ENCODE data around the gene KLHL8.
"Not testable (repeated sequence)": the region's sequence is repeated elsewhere in the genome, so short reads cannot be mapped to it uniquely, and the experiment has no call there.

The KLHL8 gene

GRCh38 chr4:87240341-87240740 lies 19.9 kb upstream of the KLHL8 start:
- no peak for DNase-seq
- no peak for TF ChIP-seq GATA1 (IDR thresholded peaks at IDR 0.05; ENCODE audit: low read depth, low read length)
- no peak for TF ChIP-seq POLR2A (IDR thresholded peaks at IDR 0.05; ENCODE audit: low read length)

- no peak for TF ChIP-seq POLR2A (IDR thresholded peaks at IDR 0.05; ENCODE audit: low read length)
- TF ChIP-seq GATA1 (IDR thresholded peaks at IDR 0.05; ENCODE audit: low read depth, low read length): no peak
Observed at GRCh38 chr4:87239821-87240220, 19.4 kb upstream of the KLHL8 start.

GRCh38 chr4:87239194-87239593 lies 18.8 kb upstream of the KLHL8 start:
- TF ChIP-seq POLR2A (IDR thresholded peaks at IDR 0.05; ENCODE audit: low read length) (no peak), GATA1 (IDR thresholded peaks at IDR 0.05; ENCODE audit: low read depth, low read length) (no peak)
- DNase-seq: no peak

More at GRCh38 chr4:87239821-87240220, 19.4 kb upstream of the KLHL8 start:
- DNase-seq: no peak

GRCh38 chr4:87236861-87237260 lies 16.4 kb upstream of the KLHL8 start:
- no peak for TF ChIP-seq GATA1 (IDR thresholded peaks at IDR 0.05; ENCODE audit: low read depth, low read length)
- no peak for TF ChIP-seq POLR2A (IDR thresholded peaks at IDR 0.05; ENCODE audit: low read length)

GRCh38 chr4:87235020-87235671 lies 14.7 kb upstream of the KLHL8 start:
- peak in 1 of 2 experiments; percentile 18 for DNase-seq
- no peak for TF ChIP-seq GATA1 (IDR thresholded peaks at IDR 0.05; ENCODE audit: low read depth, low read length)
- TF ChIP-seq POLR2A (IDR thresholded peaks at IDR 0.05; ENCODE audit: low read length): no peak

More at GRCh38 chr4:87236861-87237260, 16.4 kb upstream of the KLHL8 start:
- no peak for DNase-seq

GRCh38 chr4:87232216-87232615 lies 11.8 kb upstream of the KLHL8 start:
- no peak for DNase-seq
- TF ChIP-seq GATA1 (IDR thresholded peaks at IDR 0.05; ENCODE audit: low read depth, low read length): no peak
- no peak for TF ChIP-seq POLR2A (IDR thresholded peaks at IDR 0.05; ENCODE audit: low read length)

- TF ChIP-seq GATA1 (IDR thresholded peaks at IDR 0.05; ENCODE audit: low read depth, low read length) (no peak), POLR2A (IDR thresholded peaks at IDR 0.05; ENCODE audit: low read length) (no peak)
Observed at GRCh38 chr4:87230806-87231205, 10.4 kb upstream of the KLHL8 start.

GRCh38 chr4:87229979-87230378 lies 9.6 kb upstream of the KLHL8 start:
- no peak for DNase-seq
- no peak for TF ChIP-seq GATA1 (IDR thresholded peaks at IDR 0.05; ENCODE audit: low read depth, low read length)
- TF ChIP-seq POLR2A (IDR thresholded peaks at IDR 0.05; ENCODE audit: low read length): no peak

More at GRCh38 chr4:87230806-87231205, 10.4 kb upstream of the KLHL8 start:
- DNase-seq: no peak

GRCh38 chr4:87228262-87228860 lies 7.9 kb upstream of the KLHL8 start:
- TF ChIP-seq GATA1 (IDR thresholded peaks at IDR 0.05; ENCODE audit: low read depth, low read length) (no peak), POLR2A (IDR thresholded peaks at IDR 0.05; ENCODE audit: low read length) (no peak)
- DNase-seq: no peak

GRCh38 chr4:87227751-87228151 lies 7.3 kb upstream of the KLHL8 start:
- DNase-seq: no peak
- no peak for TF ChIP-seq POLR2A (IDR thresholded peaks at IDR 0.05; ENCODE audit: low read length)
- TF ChIP-seq GATA1 (IDR thresholded peaks at IDR 0.05; ENCODE audit: low read depth, low read length): no peak

- TF ChIP-seq GATA1 (IDR thresholded peaks at IDR 0.05; ENCODE audit: low read depth, low read length) (no peak), POLR2A (IDR thresholded peaks at IDR 0.05; ENCODE audit: low read length) (no peak)
- no peak for DNase-seq
Observed at GRCh38 chr4:87225936-87226335, 5.5 kb upstream of the KLHL8 start.

GRCh38 chr4:87224141-87224923 lies 3.9 kb upstream of the KLHL8 start:
- TF ChIP-seq POLR2A (IDR thresholded peaks at IDR 0.05; ENCODE audit: low read length) (no peak), GATA1 (IDR thresholded peaks at IDR 0.05; ENCODE audit: low read depth, low read length) (no peak)

GRCh38 chr4:87219632-87220093 lies 755 bp downstream of the KLHL8 start:
- DNase-seq: peak; percentile 75 to 80
- TF ChIP-seq POLR2A (IDR thresholded peaks at IDR 0.05; ENCODE audit: low read length): no peak
- TF ChIP-seq GATA1 (IDR thresholded peaks at IDR 0.05; ENCODE audit: low read depth, low read length): no peak

More at GRCh38 chr4:87224141-87224923, 3.9 kb upstream of the KLHL8 start:
- DNase-seq: no peak

GRCh38 chr4:87217235-87217763 lies 3.1 kb downstream of the KLHL8 start:
- not testable (repeated sequence) for DNase-seq

Data from erythroblast (primary cell).